Midbrain (tissue), 1 donor: ENCODE results near the gene CNTN2.

ENCODE experiments used
- DNase-seq: peaks from one replicate; lab custom pipeline; 2025; lab: John Stamatoyannopoulos, UW

Gene CNTN2

DNA sequence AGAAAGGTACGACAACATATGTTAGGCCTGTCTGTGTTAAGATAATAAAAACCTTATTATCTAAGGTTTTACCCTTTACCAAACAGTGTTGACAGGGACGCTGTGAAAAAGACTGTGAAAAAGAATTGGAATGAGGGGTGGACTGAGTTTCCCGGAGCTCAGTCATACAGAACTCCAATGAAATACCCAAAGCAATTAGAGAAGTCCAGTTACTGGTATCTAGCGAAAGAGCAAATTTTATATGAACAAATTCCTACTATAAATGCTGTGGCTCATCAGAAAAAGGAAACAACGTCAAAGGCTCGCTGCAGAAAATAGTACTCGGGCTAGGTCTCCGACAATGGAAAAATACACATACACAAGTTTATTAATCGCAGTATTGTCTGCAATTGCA is 79.5 kb downstream of the CNTN2 start:
- DNase-seq: no peak

DNA sequence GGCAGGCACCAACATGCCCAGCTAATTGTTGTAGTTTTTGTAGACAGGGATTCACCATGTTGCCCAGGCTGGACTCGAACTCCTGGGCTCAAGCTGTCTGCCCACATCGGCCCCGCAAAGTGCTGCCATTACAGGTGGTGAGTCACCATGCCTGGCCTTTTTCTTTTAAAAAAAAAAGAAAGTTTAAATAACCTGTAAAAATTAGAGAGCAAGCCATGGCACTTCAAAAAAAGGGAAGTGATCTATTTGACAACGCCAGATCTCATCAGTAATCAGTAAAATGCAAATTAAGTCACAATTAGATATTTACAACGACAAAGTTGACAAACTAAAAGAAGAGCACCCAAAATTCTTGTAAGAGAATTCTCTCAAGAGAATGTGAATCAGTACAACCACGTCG is 81.7 kb downstream of the CNTN2 start:
- no peak for DNase-seq

DNA sequence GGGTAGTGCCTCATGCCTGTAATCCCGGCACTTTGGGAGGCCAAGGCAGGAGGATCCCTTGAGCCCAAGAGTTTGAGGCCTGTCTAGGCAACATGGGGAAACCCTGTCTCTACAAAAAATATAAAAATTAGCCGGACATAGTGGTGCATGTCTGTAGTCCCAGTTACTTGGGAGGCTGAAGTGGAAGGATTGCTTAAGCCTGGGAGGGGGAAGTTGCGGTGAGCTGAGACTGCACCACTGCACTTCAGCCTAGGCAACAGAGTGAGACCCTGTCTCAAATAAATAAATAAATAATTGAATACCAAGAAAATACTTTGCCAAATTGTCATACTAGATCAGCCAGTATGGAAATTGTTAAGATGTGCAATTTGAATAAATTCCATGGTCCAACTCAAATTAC is 84.6 kb downstream of the CNTN2 start:
- no peak for DNase-seq
